Measurements from ENCODE around the gene EEF1E1. TPM values are rescaled to one million over a fixed set of nuclear protein-coding genes. Genes with fewer than 3 reads are reported as not detected.

The EEF1E1 gene
- total and polyA plus RNA-seq, 9 of the 15 experiments (the other 6 are each of a cell fraction or from before 2014, with no cell fraction given), result 135 to 1,355 (median 327) TPM

GRCh38 chr6:8079126-8079525, 23.2 kb downstream of the EEF1E1 start:
- Histone ChIP-seq H3K9ac (ENCODE audit: insufficient read depth in 1 of 2, low read depth in 2 of 2, low read length in 2 of 2) (no peak overlapping the region), H4K20me1 (replicated peaks; ENCODE audit: control insufficient read depth, insufficient read depth, low read length) (peaks cover 3% of the 10 kb centered on the region; the same call in 1 of the 2 replicates), H3K79me2 (ENCODE audit: control insufficient read depth, insufficient read depth, low read length) (peaks cover 26% of the 10 kb centered on the region), H3K4me1 (replicated peaks in 1 of 2; ENCODE audit: control insufficient read depth in 2 of 2, insufficient read depth in 2 of 2, low read length in 2 of 2) (peaks cover 0 to 8% of the 10 kb centered on the region in 2 experiments; a peak in 3 of 5 replicates), H3K9me1 (ENCODE audit: control insufficient read depth, insufficient read depth, low read length) (no peaks in the 10 kb centered on the region), H3K9me3 (replicated peaks; ENCODE audit: control insufficient read depth, insufficient read depth, low read depth, low read length) (no peaks in the 10 kb centered on the region), H3K27ac (ENCODE audit: extremely low read depth, low read depth, low read length) (no peak overlapping the region), H2AFZ (ENCODE audit: low read depth, low read length) (no peak overlapping the region), H3K36me3 (ENCODE audit: control insufficient read depth, insufficient read depth, low read length) (peaks cover 57% of the 10 kb centered on the region), H3K4me3 (no peak overlapping the region), H3K27me3 (ENCODE audit: control insufficient read depth in 2 of 2, insufficient read depth in 2 of 2, low read length in 2 of 2) (no peaks in the 10 kb centered on the region), H3K4me2 (ENCODE audit: insufficient read depth, low read length) (no peak overlapping the region)
- CTCF ChIA-PET (ENCODE audit: low intra/inter-chr PET ratio), result no interaction called here
- ATAC-seq (no peak), DNase-seq (ENCODE audit: extremely low read depth in 1 of 4, low spot score in 3 of 4) (no peak), FAIRE-seq (no peak)
- 100% methylated on average over 2 of the region's 2 CpGs for WGBS (ENCODE audit: insufficient coverage, low coverage, missing lambda C conversion rate)
- POLR2A ChIA-PET, result interaction anchor here (1.3 to 1.5 kb wide), 2 partner anchors 9 to 21 kb away, joined by 3 to 5 read pairs; no protein-coding TSS in a partner anchor
- in situ Hi-C loops (cut with MboI), result no loop called here
- intact Hi-C loops (cut with micrococcal nuclease), result no loop called here
- no TSS peak for BruUV-seq (replicated peaks)
- TF ChIP-seq TEAD4 (IDR thresholded peaks at IDR 0.05; ENCODE audit: low read length) (no peak), TEAD4 (CRISPR knock-in tag; IDR thresholded peaks at IDR 0.05; ENCODE audit: borderline replicate concordance) (no peak), ZKSCAN8 (CRISPR knock-in tag; IDR thresholded peaks at IDR 0.05) (no peak), ZNF311 (CRISPR knock-in tag; IDR thresholded peaks at IDR 0.05) (no peak), SMARCA4 (IDR thresholded peaks at IDR 0.05) (no peak), PCBP1 (IDR thresholded peaks at IDR 0.05; ENCODE audit: low read depth, low read length, poor library complexity, severe bottlenecking) (no peak), FOXA1 (IDR thresholded peaks at IDR 0.05; ENCODE audit: borderline replicate concordance) (no peak), TRIM25 (IDR thresholded peaks at IDR 0.05; ENCODE audit: borderline replicate concordance) (no peak), MTF1 (CRISPR knock-in tag; IDR thresholded peaks at IDR 0.05; ENCODE audit: borderline replicate concordance) (no peak), ZBTB1 (CRISPR knock-in tag; IDR thresholded peaks at IDR 0.05; ENCODE audit: borderline replicate concordance, low read depth) (no peak)
- TF ChIP-seq, protein P1, sequence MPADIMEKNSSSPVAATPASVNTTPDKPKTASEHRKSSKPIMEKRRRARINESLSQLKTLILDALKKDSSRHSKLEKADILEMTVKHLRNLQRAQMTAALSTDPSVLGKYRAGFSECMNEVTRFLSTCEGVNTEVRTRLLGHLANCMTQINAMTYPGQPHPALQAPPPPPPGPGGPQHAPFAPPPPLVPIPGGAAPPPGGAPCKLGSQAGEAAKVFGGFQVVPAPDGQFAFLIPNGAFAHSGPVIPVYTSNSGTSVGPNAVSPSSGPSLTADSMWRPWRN (IDR thresholded peaks at IDR 0.05; ENCODE audit: low read depth), result no peak
- TF ChIP-seq, protein P2, sequence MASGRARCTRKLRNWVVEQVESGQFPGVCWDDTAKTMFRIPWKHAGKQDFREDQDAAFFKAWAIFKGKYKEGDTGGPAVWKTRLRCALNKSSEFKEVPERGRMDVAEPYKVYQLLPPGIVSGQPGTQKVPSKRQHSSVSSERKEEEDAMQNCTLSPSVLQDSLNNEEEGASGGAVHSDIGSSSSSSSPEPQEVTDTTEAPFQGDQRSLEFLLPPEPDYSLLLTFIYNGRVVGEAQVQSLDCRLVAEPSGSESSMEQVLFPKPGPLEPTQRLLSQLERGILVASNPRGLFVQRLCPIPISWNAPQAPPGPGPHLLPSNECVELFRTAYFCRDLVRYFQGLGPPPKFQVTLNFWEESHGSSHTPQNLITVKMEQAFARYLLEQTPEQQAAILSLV (tag; IDR thresholded peaks at IDR 0.05), result no peak
